Psoas muscle (tissue), 8 donors: ENCODE measurements around the gene SYNGAP1. TPM values are rescaled to one million over a fixed set of nuclear protein-coding genes. Genes with fewer than 3 reads are reported as not detected.

Source experiments
- ATAC-seq, 4 donors: fragments of 200-7000 bp; cut with Tn5 transposase; one replicate each; pipeline ENCODE4 v1.9.1; 2020; ENCODE audit warnings: moderate library complexity in 3 of 4, mild to moderate bottlenecking in 2 of 4
- DNase-seq, 2 donors: peaks; one replicate each; pipeline ENCODE4 v3.0.0-alpha.2; 2020
- H3K27ac ChIP-seq: fragments of 200-600 bp; one replicate; pipeline ENCODE4 v1.8.0; 2022
- H3K27me3 ChIP-seq, 3 donors: fragments of 200-600 bp in 1 of 3; one replicate each; pipeline versions ENCODE4 v1.6.1 to v1.8.0; 2013 to 2022; ENCODE audit warnings: low read length in 2 of 3, mild to moderate bottlenecking in 2 of 3, moderate library complexity in 1 of 3; ENCODE audit not compliant: insufficient read depth in 3 of 3
- H3K36me3 ChIP-seq, 2 donors: fragments of 200-600 bp in 1 of 2; one replicate each; pipeline versions ENCODE4 v1.6.1 to v1.8.0; 2013 to 2022; ENCODE audit warnings: low read depth in 1 of 2, mild to moderate bottlenecking in 1 of 2, moderate library complexity in 1 of 2; ENCODE audit not compliant: insufficient read depth in 1 of 2
- H3K4me1 ChIP-seq: fragments of 200-600 bp; one replicate; pipeline ENCODE4 v1.8.0; 2022
- H3K4me3 ChIP-seq: fragments of 200-600 bp; one replicate; pipeline ENCODE4 v1.8.0; 2022; ENCODE audit warnings: mild to moderate bottlenecking
- H3K9me3 ChIP-seq: fragments of 200-600 bp; one replicate; pipeline ENCODE4 v1.8.0; 2022
- WGBS, 3 donors: extraction: QIAGEN DNeasy Blood & Tissue Kit; methylation state at CpG; one replicate each; pipeline versions ENCODE4 v1.1.6 to v1.1.7; 2013; 5-methylcytosine and 5-hydroxymethylcytosine counted together
- intact Hi-C, 2 donors: fragments of 100-400 bp; cut with DNase I; formaldehyde crosslinking; loops; one replicate each; pipeline versions ENCODE4 v1.11.0 to v1.14.2; 2022
- polyA plus RNA-seq, 3 donors: library from polyadenylated mRNA; stranded (reverse); fragments of 200-250 nt; gene quantifications; one replicate each; pipeline ENCODE4 v1.2.3, GENCODE V29; 2013
- total RNA-seq, 4 donors: library from RNA; stranded (reverse); fragmentation: NEBNext Ultra II Directional in 2 of 4; extraction: Animal tissue kit (Norgen Biotek cat#: 25700) in 2 of 4; gene quantifications; one replicate each; pipeline versions ENCODE4 v1.2.1 to v1.2.4, GENCODE V29; 2021 to 2023
- TF ChIP-seq, protein P1 (sequence below): fragments of 200-600 bp; IDR thresholded peaks from one replicate; pipeline ENCODE4 v1.8.0; 2022; ENCODE audit warnings: antibody characterized with exemption
- donor health status: healthy with polysubstance abuse.
- donor health status: DM: no; HTN: no; CAD: no; lungs with moderate emphysema.
- donor health status: Bipolar disorder and iron deficiency.
- donor health status: healthy.
- donor health status: DM: yes; HTN: yes; CAD: no.
- donor health status: DM: no; HTN: no; CAD: no.
- donor health status: DM: no; HTN: no; CAD: no.
- donor health status: DM: yes; HTN: yes; CAD: no.

The SYNGAP1 gene
- total and polyA plus RNA-seq, 7 donors = 0.70 to 4.3 (median 2.2) TPM

DNA sequence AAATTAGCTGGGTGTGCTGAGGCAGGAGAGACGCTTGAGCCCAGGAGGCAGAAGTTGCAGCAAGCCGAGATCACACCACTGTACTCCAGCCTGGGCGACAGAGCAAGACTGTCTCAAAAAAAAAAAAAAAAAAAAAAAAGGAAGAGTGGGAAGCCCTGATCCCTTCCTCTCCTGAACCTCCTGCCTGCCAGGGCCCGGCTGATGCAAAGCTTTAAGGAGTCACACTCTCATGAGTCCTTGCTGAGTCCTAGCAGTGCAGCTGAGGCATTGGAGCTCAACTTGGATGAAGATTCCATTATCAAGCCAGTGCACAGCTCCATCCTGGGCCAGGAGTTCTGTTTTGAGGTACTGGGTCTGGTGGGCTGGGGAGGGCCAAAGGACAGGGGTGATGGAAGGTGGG, 15.1 kb downstream of the SYNGAP1 start:
- DNase-seq = no peak
- peaks cover 0 to 29% of the 10 kb centered on the region in 2 donors for H3K36me3 ChIP-seq
- no peak overlapping the region for H3K4me3 ChIP-seq
- 90 to 97% (median 92%) methylated on average over 3 to 4 of the region's 4 CpGs for WGBS, 3 donors
- no peak overlapping the region for H3K27ac ChIP-seq
- H3K27me3 ChIP-seq = no peaks in the 10 kb centered on the region
- H3K9me3 ChIP-seq = no peaks in the 10 kb centered on the region
- TF ChIP-seq, protein P1, sequence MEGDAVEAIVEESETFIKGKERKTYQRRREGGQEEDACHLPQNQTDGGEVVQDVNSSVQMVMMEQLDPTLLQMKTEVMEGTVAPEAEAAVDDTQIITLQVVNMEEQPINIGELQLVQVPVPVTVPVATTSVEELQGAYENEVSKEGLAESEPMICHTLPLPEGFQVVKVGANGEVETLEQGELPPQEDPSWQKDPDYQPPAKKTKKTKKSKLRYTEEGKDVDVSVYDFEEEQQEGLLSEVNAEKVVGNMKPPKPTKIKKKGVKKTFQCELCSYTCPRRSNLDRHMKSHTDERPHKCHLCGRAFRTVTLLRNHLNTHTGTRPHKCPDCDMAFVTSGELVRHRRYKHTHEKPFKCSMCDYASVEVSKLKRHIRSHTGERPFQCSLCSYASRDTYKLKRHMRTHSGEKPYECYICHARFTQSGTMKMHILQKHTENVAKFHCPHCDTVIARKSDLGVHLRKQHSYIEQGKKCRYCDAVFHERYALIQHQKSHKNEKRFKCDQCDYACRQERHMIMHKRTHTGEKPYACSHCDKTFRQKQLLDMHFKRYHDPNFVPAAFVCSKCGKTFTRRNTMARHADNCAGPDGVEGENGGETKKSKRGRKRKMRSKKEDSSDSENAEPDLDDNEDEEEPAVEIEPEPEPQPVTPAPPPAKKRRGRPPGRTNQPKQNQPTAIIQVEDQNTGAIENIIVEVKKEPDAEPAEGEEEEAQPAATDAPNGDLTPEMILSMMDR = no peak
- no peak for ATAC-seq
- peaks cover 3% of the 10 kb centered on the region for H3K4me1 ChIP-seq
- intact Hi-C loops = no loop called here

DNA sequence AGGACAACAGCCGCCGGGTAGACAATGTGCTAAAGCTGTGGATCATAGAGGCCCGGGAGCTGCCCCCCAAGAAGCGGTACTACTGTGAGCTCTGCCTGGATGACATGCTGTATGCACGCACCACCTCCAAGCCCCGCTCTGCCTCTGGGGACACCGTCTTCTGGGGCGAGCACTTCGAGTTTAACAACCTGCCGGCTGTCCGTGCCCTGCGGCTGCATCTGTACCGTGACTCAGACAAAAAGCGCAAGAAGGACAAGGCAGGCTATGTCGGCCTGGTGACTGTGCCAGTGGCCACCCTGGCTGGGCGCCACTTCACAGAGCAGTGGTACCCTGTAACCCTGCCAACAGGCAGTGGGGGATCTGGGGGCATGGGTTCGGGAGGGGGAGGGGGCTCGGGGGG, 17.8 kb downstream of the SYNGAP1 start:
- intact Hi-C loops = no loop called here
- no peak overlapping the region for H3K27ac ChIP-seq
- peaks cover 0 to 29% of the 10 kb centered on the region in 2 donors for H3K36me3 ChIP-seq
- peaks cover 3% of the 10 kb centered on the region for H3K4me1 ChIP-seq
- no peaks in the 10 kb centered on the region for H3K9me3 ChIP-seq
- DNase-seq (no peak), ATAC-seq (no peak)
- TF ChIP-seq, protein P1 = no peak
- 90 to 96% (median 94%) methylated on average over 17 to 18 of the region's 18 CpGs for WGBS, 3 donors
- no peak overlapping the region for H3K4me3 ChIP-seq
- no peaks in the 10 kb centered on the region for H3K27me3 ChIP-seq

- TF ChIP-seq, protein P1 = no peak
- Histone ChIP-seq H3K4me3 (no peak overlapping the region), H3K27me3 (no peaks in the 10 kb centered on the region), H3K36me3 (peaks cover 0 to 35% of the 10 kb centered on the region in 2 donors), H3K4me1 (peaks cover under 1% of the 10 kb centered on the region), H3K27ac (no peak overlapping the region), H3K9me3 (no peaks in the 10 kb centered on the region)
- DNase-seq (no peak), ATAC-seq (no peak)
- intact Hi-C loops = no loop called here
- 94 to 98% (median 97%) methylated on average over 3 of the region's 3 CpGs for WGBS, 3 donors
Observed at GRCh38 chr6:33438978-33439594, 19.2 kb downstream of the SYNGAP1 start.

GRCh38 chr6:33439956-33440648, 20.2 kb downstream of the SYNGAP1 start:
- ATAC-seq = no peak
- WGBS, 3 donors = 69 to 71% (median 71%) methylated on average over 8 to 9 of the region's 9 CpGs
- no peak overlapping the region for H3K27ac ChIP-seq

More at GRCh38 chr6:33439956-33440648, 20.2 kb downstream of the SYNGAP1 start:
- no peaks in the 10 kb centered on the region for H3K9me3 ChIP-seq
- no peaks in the 10 kb centered on the region for H3K4me1 ChIP-seq
- DNase-seq = no peak
- no peaks in the 10 kb centered on the region for H3K27me3 ChIP-seq
- peaks cover 0 to 35% of the 10 kb centered on the region in 2 donors for H3K36me3 ChIP-seq
- TF ChIP-seq, protein P1 = no peak
- H3K4me3 ChIP-seq = no peak overlapping the region
- intact Hi-C loops = no loop called here
